ENCODE measurements around the gene OR11H7. TPM values are rescaled to one million over a fixed set of nuclear protein-coding genes. Genes with fewer than 3 reads are reported as not detected.
"Not testable (repeated sequence)": the region's sequence is repeated elsewhere in the genome, so short reads cannot be mapped to it uniquely, and the experiment has no call there.

The OR11H7 gene
- not detected in 2 replicates for total RNA-seq (2014; rRNA removed; shearing (Covaris generic); ENCODE audit: low replicate concordance)

GRCh38 chr14:20228681-20229080 lies at the start of gene OR11H7:
Gene OR11H7 (plus strand): TSS chr14:20228981.
- no peaks in the 10 kb centered on the region for H3K79me2 ChIP-seq (ENCODE audit: low read length)
- no peaks in the 10 kb centered on the region for H3K4me1 ChIP-seq (ENCODE audit: low read length)
- no peak within 1 kb of the TSS for H2AFZ ChIP-seq (ENCODE audit: low read length)
- H3K27me3 ChIP-seq (ENCODE audit: low read length) = no peaks in the 10 kb centered on the region
- H3K9ac ChIP-seq (ENCODE audit: low read length) = no peak within 1 kb of the TSS
- no peaks in the 10 kb centered on the region for H4K20me1 ChIP-seq (ENCODE audit: insufficient read depth, low read depth, low read length)
- DNase-seq = no peak
- no peaks in the 10 kb centered on the region for H3K9me2 ChIP-seq (replicated peaks; ENCODE audit: insufficient read depth, low read length)
- no peak within 1 kb of the TSS for H3K4me3 ChIP-seq (ENCODE audit: low read length)
- no peak within 1 kb of the TSS for H3K4me2 ChIP-seq (ENCODE audit: low read depth, low read length, poor library complexity, severe bottlenecking)
- no peaks in the 10 kb centered on the region for H3K9me3 ChIP-seq (ENCODE audit: low read length)
- H3K36me3 ChIP-seq (ENCODE audit: insufficient read depth, low read length) = no peaks in the 10 kb centered on the region
- no peak within 1 kb of the TSS for H3K27ac ChIP-seq (ENCODE audit: low read length)

GRCh38 chr14:20179218-20179617 lies 49.6 kb upstream of the OR11H7 start:
- no peaks in the 10 kb centered on the region for H3K36me3 ChIP-seq (ENCODE audit: insufficient read depth, low read length)
- H3K27ac ChIP-seq (ENCODE audit: low read length) = no peak overlapping the region
- no peaks in the 10 kb centered on the region for H3K79me2 ChIP-seq (ENCODE audit: low read length)
- no peak overlapping the region for H2AFZ ChIP-seq (ENCODE audit: low read length)
- DNase-seq = no peak
- H3K4me2 ChIP-seq (ENCODE audit: low read depth, low read length, poor library complexity, severe bottlenecking) = no peak overlapping the region
- H3K9me2 ChIP-seq (replicated peaks; ENCODE audit: insufficient read depth, low read length) = no peaks in the 10 kb centered on the region
- no peaks in the 10 kb centered on the region for H3K9me3 ChIP-seq (ENCODE audit: low read length)
- H3K4me1 ChIP-seq (ENCODE audit: low read length) = no peaks in the 10 kb centered on the region
- no peak overlapping the region for H3K4me3 ChIP-seq (ENCODE audit: low read length)
- no peaks in the 10 kb centered on the region for H3K27me3 ChIP-seq (ENCODE audit: low read length)
- no peaks in the 10 kb centered on the region for H4K20me1 ChIP-seq (ENCODE audit: insufficient read depth, low read depth, low read length)
- H3K9ac ChIP-seq (ENCODE audit: low read length) = no peak overlapping the region

- Histone ChIP-seq H3K4me2 (ENCODE audit: low read depth, low read length, poor library complexity, severe bottlenecking) (no peak overlapping the region), H3K4me3 (ENCODE audit: low read length) (no peak overlapping the region), H3K79me2 (ENCODE audit: low read length) (no peaks in the 10 kb centered on the region), H3K4me1 (ENCODE audit: low read length) (no peaks in the 10 kb centered on the region), H3K9me2 (replicated peaks; ENCODE audit: insufficient read depth, low read length) (no peaks in the 10 kb centered on the region), H3K27me3 (ENCODE audit: low read length) (no peaks in the 10 kb centered on the region), H2AFZ (ENCODE audit: low read length) (no peak overlapping the region), H3K36me3 (ENCODE audit: insufficient read depth, low read length) (no peaks in the 10 kb centered on the region), H4K20me1 (ENCODE audit: insufficient read depth, low read depth, low read length) (no peaks in the 10 kb centered on the region), H3K27ac (ENCODE audit: low read length) (no peak overlapping the region), H3K9me3 (ENCODE audit: low read length) (no peaks in the 10 kb centered on the region), H3K9ac (ENCODE audit: low read length) (no peak overlapping the region)
- DNase-seq = no peak
These were observed 48.9 kb upstream of the OR11H7 start for GRCh38 chr14:20179880-20180279.

- H3K9ac ChIP-seq (ENCODE audit: low read length) = no peak overlapping the region
- H4K20me1 ChIP-seq (ENCODE audit: insufficient read depth, low read depth, low read length) = no peaks in the 10 kb centered on the region
- H3K9me3 ChIP-seq (ENCODE audit: low read length) = no peaks in the 10 kb centered on the region
- H2AFZ ChIP-seq (ENCODE audit: low read length) = no peak overlapping the region
- no peaks in the 10 kb centered on the region for H3K4me1 ChIP-seq (ENCODE audit: low read length)
- H3K4me2 ChIP-seq (ENCODE audit: low read depth, low read length, poor library complexity, severe bottlenecking) = no peak overlapping the region
- no peaks in the 10 kb centered on the region for H3K9me2 ChIP-seq (replicated peaks; ENCODE audit: insufficient read depth, low read length)
- no peaks in the 10 kb centered on the region for H3K27me3 ChIP-seq (ENCODE audit: low read length)
- H3K27ac ChIP-seq (ENCODE audit: low read length) = no peak overlapping the region
- DNase-seq = no peak
- H3K36me3 ChIP-seq (ENCODE audit: insufficient read depth, low read length) = no peaks in the 10 kb centered on the region
- H3K4me3 ChIP-seq (ENCODE audit: low read length) = no peak overlapping the region
- H3K79me2 ChIP-seq (ENCODE audit: low read length) = no peaks in the 10 kb centered on the region
These were observed 48.3 kb upstream of the OR11H7 start for GRCh38 chr14:20180486-20180885.

GRCh38 chr14:20184181-20184580 lies 44.6 kb upstream of the OR11H7 start:
- no peaks in the 10 kb centered on the region for H3K79me2 ChIP-seq (ENCODE audit: low read length)
- H3K9me3 ChIP-seq (ENCODE audit: low read length) = no peaks in the 10 kb centered on the region
- no peak overlapping the region for H2AFZ ChIP-seq (ENCODE audit: low read length)
- no peaks in the 10 kb centered on the region for H3K27me3 ChIP-seq (ENCODE audit: low read length)
- H3K4me2 ChIP-seq (ENCODE audit: low read depth, low read length, poor library complexity, severe bottlenecking) = no peak overlapping the region
- no peak overlapping the region for H3K27ac ChIP-seq (ENCODE audit: low read length)
- no peak overlapping the region for H3K4me3 ChIP-seq (ENCODE audit: low read length)
- no peaks in the 10 kb centered on the region for H4K20me1 ChIP-seq (ENCODE audit: insufficient read depth, low read depth, low read length)
- DNase-seq = no peak
- 0 out of 2 replicates have a peak, but pooled peaks cover 4% of the 10 kb centered on the region for H3K9me2 ChIP-seq (replicated peaks; ENCODE audit: insufficient read depth, low read length)
- H3K4me1 ChIP-seq (ENCODE audit: low read length) = no peaks in the 10 kb centered on the region
- no peaks in the 10 kb centered on the region for H3K36me3 ChIP-seq (ENCODE audit: insufficient read depth, low read length)
- H3K9ac ChIP-seq (ENCODE audit: low read length) = no peak overlapping the region

- Histone ChIP-seq H3K27me3 (ENCODE audit: low read length) (no peaks in the 10 kb centered on the region), H3K4me2 (ENCODE audit: low read depth, low read length, poor library complexity, severe bottlenecking) (no peak within 1 kb of the TSS), H3K9me3 (ENCODE audit: low read length) (no peaks in the 10 kb centered on the region), H4K20me1 (ENCODE audit: insufficient read depth, low read depth, low read length) (no peaks in the 10 kb centered on the region), H3K9ac (ENCODE audit: low read length) (no peak within 1 kb of the TSS), H3K4me1 (ENCODE audit: low read length) (no peaks in the 10 kb centered on the region), H2AFZ (ENCODE audit: low read length) (no peak within 1 kb of the TSS), H3K79me2 (ENCODE audit: low read length) (no peaks in the 10 kb centered on the region), H3K4me3 (ENCODE audit: low read length) (no peak within 1 kb of the TSS), H3K27ac (ENCODE audit: low read length) (no peak within 1 kb of the TSS), H3K9me2 (replicated peaks; ENCODE audit: insufficient read depth, low read length) (0 out of 2 replicates have a peak, but pooled peaks cover 4% of the 10 kb centered on the region), H3K36me3 (ENCODE audit: insufficient read depth, low read length) (no peaks in the 10 kb centered on the region)
- DNase-seq = no peak
These were observed 38.2 kb upstream of the OR11H7 start, which contains the start of gene OR11G2 for GRCh38 chr14:20190596-20190995. Gene OR11G2 (plus strand): TSS chr14:20190896. CDS start chr14:20197438, 6,542 bp downstream.

- Histone ChIP-seq H3K36me3 (ENCODE audit: insufficient read depth, low read length) (no peaks in the 10 kb centered on the region), H3K27me3 (ENCODE audit: low read length) (no peaks in the 10 kb centered on the region), H3K9me2 (replicated peaks; ENCODE audit: insufficient read depth, low read length) (no peaks in the 10 kb centered on the region), H3K9me3 (ENCODE audit: low read length) (no peaks in the 10 kb centered on the region), H2AFZ (ENCODE audit: low read length) (no peak overlapping the region), H3K79me2 (ENCODE audit: low read length) (no peaks in the 10 kb centered on the region), H3K4me1 (ENCODE audit: low read length) (peaks cover 3% of the 10 kb centered on the region; the same call in 1 of the 2 replicates), H3K4me2 (ENCODE audit: low read depth, low read length, poor library complexity, severe bottlenecking) (no peak overlapping the region), H3K9ac (ENCODE audit: low read length) (no peak overlapping the region), H3K27ac (ENCODE audit: low read length) (no peak overlapping the region), H4K20me1 (ENCODE audit: insufficient read depth, low read depth, low read length) (no peaks in the 10 kb centered on the region), H3K4me3 (ENCODE audit: low read length) (no peak overlapping the region)
- no peak for DNase-seq
These were observed 37.4 kb upstream of the OR11H7 start for GRCh38 chr14:20191396-20191795.

- H4K20me1 ChIP-seq (ENCODE audit: insufficient read depth, low read depth, low read length) = no peaks in the 10 kb centered on the region
- no peak overlapping the region for H3K27ac ChIP-seq (ENCODE audit: low read length)
- no peaks in the 10 kb centered on the region for H3K79me2 ChIP-seq (ENCODE audit: low read length)
- no peak overlapping the region for H3K4me3 ChIP-seq (ENCODE audit: low read length)
- no peak overlapping the region for H3K9ac ChIP-seq (ENCODE audit: low read length)
- no peak for DNase-seq
- peaks cover 3% of the 10 kb centered on the region; the same call in 1 of the 2 replicates for H3K4me1 ChIP-seq (ENCODE audit: low read length)
- no peaks in the 10 kb centered on the region for H3K9me2 ChIP-seq (replicated peaks; ENCODE audit: insufficient read depth, low read length)
- H3K4me2 ChIP-seq (ENCODE audit: low read depth, low read length, poor library complexity, severe bottlenecking) = no peak overlapping the region
- H2AFZ ChIP-seq (ENCODE audit: low read length) = no peak overlapping the region
- H3K9me3 ChIP-seq (ENCODE audit: low read length) = no peaks in the 10 kb centered on the region
- no peaks in the 10 kb centered on the region for H3K27me3 ChIP-seq (ENCODE audit: low read length)
- no peaks in the 10 kb centered on the region for H3K36me3 ChIP-seq (ENCODE audit: insufficient read depth, low read length)
These were observed 34.7 kb upstream of the OR11H7 start for GRCh38 chr14:20194101-20194500.

GRCh38 chr14:20195170-20195569 lies 33.6 kb upstream of the OR11H7 start:
- H3K79me2 ChIP-seq (ENCODE audit: low read length); H3K4me3 ChIP-seq (ENCODE audit: low read length); H3K9me3 ChIP-seq (ENCODE audit: low read length); H3K36me3 ChIP-seq (ENCODE audit: insufficient read depth, low read length); H3K4me1 ChIP-seq (ENCODE audit: low read length); H3K27me3 ChIP-seq (ENCODE audit: low read length); H3K9me2 ChIP-seq (replicated peaks; ENCODE audit: insufficient read depth, low read length); H3K9ac ChIP-seq (ENCODE audit: low read length); DNase-seq; H3K4me2 ChIP-seq (ENCODE audit: low read depth, low read length, poor library complexity, severe bottlenecking); H4K20me1 ChIP-seq (ENCODE audit: insufficient read depth, low read depth, low read length); H3K27ac ChIP-seq (ENCODE audit: low read length); H2AFZ ChIP-seq (ENCODE audit: low read length): not testable (repeated sequence)
